IMR-90 (cell line): ENCODE data around the gene UGT1A7. TPM values are rescaled to one million over a fixed set of nuclear protein-coding genes. Genes with fewer than 3 reads are reported as not detected.

Source experiments
- ATAC-seq: fragments of 200-7000 bp; cut with Tn5 transposase; 2 replicates; pipeline ENCODE4 v1.9.1; 2020; ENCODE audit warnings: low read depth, mild to moderate bottlenecking, moderate library complexity
- BruUV-seq: library from RNA; stranded (reverse); fragments of 400-500 nt; replicated peaks from 2 replicates; lab custom pipeline; 2021; lab: Mats Ljungman, UMichigan
- CTCF ChIA-PET: fragments of 300-600 bp; formaldehyde crosslinking; extraction: SDS; loops from one replicate; lab custom pipeline; 2021; ENCODE audit warnings: antibody characterized with exemption; lab: Yijun Ruan, JAX
- POLR2A ChIA-PET: fragments of 300-600 bp; sonication (Branson Sonifier 250); formaldehyde crosslinking; loops from one replicate; lab custom pipeline; 2022; ENCODE audit warnings: antibody characterized with exemption; ENCODE audit not compliant: unreplicated experiment; lab: Charles Lee
- DNase-seq: peaks from one replicate; pipeline ENCODE4 v3.0.0; 2013
- H2AFZ ChIP-seq: replicated peaks from 2 replicates; pipeline ENCODE3; 2013; ENCODE audit warnings: low read length, mild to moderate bottlenecking; ENCODE audit not compliant: poor library complexity
- H2AK5ac ChIP-seq: 2 replicates; pipeline ENCODE4 v1.6.1; 2013; ENCODE audit warnings: low read depth, low read length, inconsistent platforms
- H2AK9ac ChIP-seq: replicated peaks from 2 replicates; pipeline ENCODE3; 2013; ENCODE audit warnings: mild to moderate bottlenecking, low read depth, low read length, moderate library complexity; ENCODE audit not compliant: poor library complexity
- H2BK120ac ChIP-seq: 2 replicates; pipeline ENCODE4 v1.6.1; 2013; ENCODE audit warnings: low read depth, low read length, inconsistent platforms
- H2BK15ac ChIP-seq: 3 replicates; pipeline ENCODE4 v1.6.1; 2013; ENCODE audit warnings: low read depth, low read length, inconsistent platforms
- H2BK20ac ChIP-seq: 2 replicates; pipeline ENCODE4 v1.6.1; 2013; ENCODE audit warnings: low read depth, mild to moderate bottlenecking, inconsistent platforms, low read length, moderate library complexity
- H2BK5ac ChIP-seq: 2 replicates; pipeline ENCODE4 v1.6.1; 2013; ENCODE audit warnings: mild to moderate bottlenecking, low read depth, low read length, inconsistent platforms; ENCODE audit not compliant: poor library complexity, severe bottlenecking
- H3K14ac ChIP-seq: replicated peaks from 2 replicates; pipeline ENCODE4 v1.6.1; 2013; ENCODE audit warnings: low read depth, low read length, inconsistent platforms
- H3K18ac ChIP-seq: 2 replicates; pipeline ENCODE4 v1.6.1; 2013; ENCODE audit warnings: low read depth, low read length, control low read depth
- H3K23ac ChIP-seq: 2 replicates; pipeline ENCODE4 v1.6.1; 2013; ENCODE audit warnings: low read depth, low read length, inconsistent platforms
- H3K27ac ChIP-seq: 2 replicates; pipeline ENCODE4 v1.5.1; 2013; ENCODE audit warnings: mild to moderate bottlenecking, control low read depth, low read length; ENCODE audit not compliant: insufficient read depth
- H3K27me3 ChIP-seq: 2 replicates; pipeline ENCODE4 v1.6.1; 2013; ENCODE audit warnings: low read length; ENCODE audit not compliant: control insufficient read depth, insufficient read depth
- H3K36me3 ChIP-seq: 2 replicates; pipeline ENCODE4 v1.6.1; 2013; ENCODE audit warnings: low read length, mixed read lengths; ENCODE audit not compliant: control insufficient read depth, insufficient read depth
- H3K4ac ChIP-seq: 2 replicates; pipeline ENCODE4 v1.6.1; 2013; ENCODE audit warnings: low read depth, low read length, inconsistent platforms
- H3K4me1 ChIP-seq: 2 replicates; pipeline ENCODE4 v1.6.1; 2013; ENCODE audit warnings: low read length, mixed read lengths; ENCODE audit not compliant: control insufficient read depth, insufficient read depth
- H3K4me2 ChIP-seq: 2 replicates; pipeline ENCODE4 v1.6.1; 2013; ENCODE audit warnings: low read depth, mild to moderate bottlenecking, control low read depth, low read length, moderate library complexity
- H3K4me3 ChIP-seq: 2 replicates; pipeline ENCODE4 v1.5.1; 2013; ENCODE audit warnings: low read depth, mild to moderate bottlenecking, control low read depth, low read length, moderate library complexity; ENCODE audit not compliant: insufficient read depth
- H3K56ac ChIP-seq: 2 replicates; pipeline ENCODE4 v1.6.1; 2013; ENCODE audit warnings: low read length, inconsistent platforms; ENCODE audit not compliant: insufficient read depth; ENCODE audit errors: extremely low read depth
- H3K79me1 ChIP-seq, 2 experiments: 2 replicates each; pipeline ENCODE4 v1.6.1; 2013; ENCODE audit warnings: low read length in 2 of 2, inconsistent platforms in 1 of 2, low read depth in 1 of 2
- H3K9ac ChIP-seq: 2 replicates; pipeline ENCODE4 v1.6.1; 2013; ENCODE audit warnings: low read depth, low read length, control low read depth
- H3K9me1 ChIP-seq: 2 replicates; pipeline ENCODE4 v1.6.1; 2013; ENCODE audit warnings: low read length, inconsistent platforms; ENCODE audit not compliant: insufficient read depth
- H3K9me3 ChIP-seq: 2 replicates; pipeline ENCODE4 v1.6.1; 2013; ENCODE audit warnings: low read length; ENCODE audit not compliant: control insufficient read depth, insufficient read depth
- H4K20me1 ChIP-seq: 2 replicates; pipeline ENCODE4 v1.6.1; 2013; ENCODE audit warnings: low read length, inconsistent platforms; ENCODE audit not compliant: insufficient read depth
- H4K5ac ChIP-seq: 2 replicates; pipeline ENCODE4 v1.6.1; 2013; ENCODE audit warnings: mild to moderate bottlenecking, low read depth, low read length, control low read depth
- H4K8ac ChIP-seq, 2 experiments: 2 replicates each; pipeline ENCODE4 v1.6.1; 2013; ENCODE audit warnings: low read depth in 2 of 2, low read length in 2 of 2, control low read depth in 1 of 2, inconsistent platforms in 1 of 2
- H4K91ac ChIP-seq: 2 replicates; pipeline ENCODE4 v1.6.1; 2013; ENCODE audit warnings: low read depth, low read length, inconsistent platforms; ENCODE audit not compliant: insufficient read depth
- BHLHE40 ChIP-seq: fragments of 150-350 bp; IDR thresholded peaks from 2 replicates; pipeline ENCODE4 v1.6.1; 2016; ENCODE audit warnings: mild to moderate bottlenecking, low read depth, low read length
- CEBPB ChIP-seq: IDR thresholded peaks from 2 replicates; pipeline ENCODE4 v1.6.1; 2012; ENCODE audit warnings: low read depth, low read length, improper control_type of control experiment
- CTCF ChIP-seq: conservative IDR thresholded peaks from 2 replicates; pipeline ENCODE4 v1.5.1; 2012; ENCODE audit warnings: mild to moderate bottlenecking, low read depth, low read length, improper control_type of control experiment
- NFE2L2 ChIP-seq: fragments of 150-350 bp; IDR thresholded peaks from 2 replicates; pipeline ENCODE4 v1.6.1; 2016; ENCODE audit warnings: low read depth, mild to moderate bottlenecking, low read length
- POLR2A ChIP-seq: IDR thresholded peaks from 2 replicates; pipeline ENCODE4 v1.6.1; 2012; ENCODE audit warnings: mild to moderate bottlenecking, low read depth, low read length
- RAD21 ChIP-seq: IDR thresholded peaks from 2 replicates; pipeline ENCODE4 v1.6.1; 2012; ENCODE audit warnings: low read length, improper control_type of control experiment
- RFX5 ChIP-seq: IDR thresholded peaks from 2 replicates; pipeline ENCODE4 v1.8.0; 2012; ENCODE audit warnings: low read depth, mild to moderate bottlenecking, low read length, moderate library complexity
- SMC3 ChIP-seq: fragments of 150-350 bp; IDR thresholded peaks from 2 replicates; pipeline ENCODE4 v1.6.1; 2016; ENCODE audit warnings: low read depth, mild to moderate bottlenecking, antibody characterized with exemption, low read length, moderate library complexity
- WGBS, 2 experiments: methylation state at CpG; one replicate each; pipeline versions ENCODE4 v1.1.5 to v1.1.7; 2013; ENCODE audit warnings: missing lambda C conversion rate in 2 of 2; ENCODE audit not compliant: insufficient read length in 1 of 2; ENCODE audit errors: extremely low coverage in 2 of 2; 5-methylcytosine and 5-hydroxymethylcytosine counted together
- dilution Hi-C: fragments of 300-500 bp; cut with HindIII; formaldehyde crosslinking; loops from one replicate; pipeline ENCODE4 v1.14.3; 2018; ENCODE audit warnings: low sequenced_read_pairs; ENCODE audit not compliant: unreplicated experiment
- in situ Hi-C: fragments of 300-500 bp; cut with MboI; formaldehyde crosslinking; loops from 3 replicates; pipeline ENCODE4 v1.14.3; 2019; ENCODE audit warnings: low sequenced_read_pairs, inconsistent platforms, mixed read lengths
- intact Hi-C: fragments of 100-400 bp; cut with micrococcal nuclease; formaldehyde crosslinking; loops from 2 replicates; pipeline ENCODE4 v1.10.0; 2022
- polyA plus RNA-seq, 3 experiments: library from polyadenylated mRNA; depleted of rRNA; stranded (reverse); fragments of >200 nt; gene quantifications; 2 replicates each; pipeline ENCODE4 v1.2.3, GENCODE V29; 2012; ENCODE audit warnings: low replicate concordance in 1 of 3
- total RNA-seq: library from RNA; depleted of rRNA; stranded (reverse); fragments of >200 nt; gene quantifications from 2 replicates; pipeline ENCODE4 v1.2.3, GENCODE V29; 2012
- TF ChIP-seq, protein P1 (sequence below): fragments of 150-350 bp; IDR thresholded peaks from 2 replicates; pipeline ENCODE4 v1.6.1; 2017; ENCODE audit warnings: mild to moderate bottlenecking, antibody characterized with exemption, low read length, low read depth

UGT1A7 gene
- total and polyA plus RNA-seq, 2 of the 4 experiments (the other 2 are of a cell fraction), result not detected

DNA sequence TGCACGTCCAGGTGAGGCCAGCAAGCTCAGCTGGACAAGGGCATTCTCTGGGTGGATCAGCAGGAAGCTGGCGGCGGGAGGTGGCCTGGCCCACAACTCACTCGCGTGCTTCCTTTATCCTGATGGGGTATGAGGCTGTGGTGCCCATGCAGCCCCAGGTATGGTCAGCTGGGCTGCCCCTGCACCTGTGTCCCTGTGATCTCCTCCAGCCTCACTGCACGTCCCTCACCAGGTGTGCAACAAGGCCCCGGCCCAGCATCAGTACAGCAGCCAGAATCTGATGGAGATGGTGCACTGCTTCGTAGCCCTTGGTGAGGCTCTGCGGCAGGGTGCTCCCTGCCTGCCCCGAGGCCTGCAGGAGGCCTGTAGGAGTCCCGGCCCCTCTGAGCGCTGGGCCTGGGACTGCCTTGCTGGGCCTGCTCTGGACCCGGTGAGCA, 114.1 kb downstream of the UGT1A7 start:
- no peak overlapping the region for H4K8ac ChIP-seq
- no peak overlapping the region for H3K4ac ChIP-seq
- H4K91ac ChIP-seq, result no peak overlapping the region
- H3K4me3 ChIP-seq, result no peak overlapping the region
- ChIA-PET CTCF (no interaction called here), POLR2A (no interaction called here)
- H2BK120ac ChIP-seq, result no peak overlapping the region
- H2AK9ac ChIP-seq, result no peak overlapping the region
- H3K14ac ChIP-seq, result no peak overlapping the region
- no peak overlapping the region for H2BK20ac ChIP-seq
- no peaks in the 10 kb centered on the region for H4K20me1 ChIP-seq
- H2BK5ac ChIP-seq, result no peak overlapping the region
- H3K9me1 ChIP-seq, result no peaks in the 10 kb centered on the region
- H3K79me1 ChIP-seq, result no peaks in the 10 kb centered on the region
- in situ Hi-C loops (no loop called here), dilution Hi-C loops (no loop called here), intact Hi-C loops (no loop called here)
- no peaks in the 10 kb centered on the region; the same call in 1 of the 2 replicates for H3K9me3 ChIP-seq
- WGBS, 2 experiments, result 72% methylated on average over 9 of the region's 13 CpGs; no CpG with 5 or more reads in 1 of the 2 experiments
- no peak overlapping the region for H2AK5ac ChIP-seq
- DNase-seq, result no peak
- no peak overlapping the region for H3K27ac ChIP-seq
- no peaks in the 10 kb centered on the region for H3K4me1 ChIP-seq
- no peak overlapping the region for H3K56ac ChIP-seq
- H3K36me3 ChIP-seq, result no peaks in the 10 kb centered on the region
- TF ChIP-seq RFX5 (no peak), BHLHE40 (no peak), CTCF (no peak), POLR2A (no peak), SMC3 (no peak), RAD21 (no peak), CEBPB (no peak), NFE2L2 (no peak)
- TF ChIP-seq, protein P1, sequence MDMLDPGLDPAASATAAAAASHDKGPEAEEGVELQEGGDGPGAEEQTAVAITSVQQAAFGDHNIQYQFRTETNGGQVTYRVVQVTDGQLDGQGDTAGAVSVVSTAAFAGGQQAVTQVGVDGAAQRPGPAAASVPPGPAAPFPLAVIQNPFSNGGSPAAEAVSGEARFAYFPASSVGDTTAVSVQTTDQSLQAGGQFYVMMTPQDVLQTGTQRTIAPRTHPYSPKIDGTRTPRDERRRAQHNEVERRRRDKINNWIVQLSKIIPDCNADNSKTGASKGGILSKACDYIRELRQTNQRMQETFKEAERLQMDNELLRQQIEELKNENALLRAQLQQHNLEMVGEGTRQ, result no peak
- no peak overlapping the region for H3K4me2 ChIP-seq
- H2BK15ac ChIP-seq, result no peak overlapping the region
- H3K23ac ChIP-seq, result no peak overlapping the region
- no peak overlapping the region for H2AFZ ChIP-seq
- BruUV-seq, result no TSS peak
- no peak overlapping the region for H4K5ac ChIP-seq
- H3K9ac ChIP-seq, result no peak overlapping the region
- peaks cover 8% of the 10 kb centered on the region for H3K27me3 ChIP-seq
- no peak overlapping the region for H3K18ac ChIP-seq
- no peak for ATAC-seq
